GM18499 (cell line): Measurements from ENCODE around the gene PFDN1.

Experiments used
- ATAC-seq: cut with Tn5 transposase; IDR thresholded peaks from one replicate; pipeline ENCODE4 v1.9.1; 2021; ENCODE audit warnings: moderate number of reproducible peaks; ENCODE audit not compliant: insufficient read depth, unreplicated experiment

PFDN1 gene

GRCh38 chr5:140299056-140299455 is 3.8 kb downstream of the PFDN1 start:
- ATAC-seq, result no peak

GRCh38 chr5:140298183-140298601 is 4.7 kb downstream of the PFDN1 start:
- no peak for ATAC-seq

- no peak for ATAC-seq
Measured at GRCh38 chr5:140297283-140297682, 5.6 kb downstream of the PFDN1 start.

- ATAC-seq, result no peak
Measured at GRCh38 chr5:140296289-140296688, 6.6 kb downstream of the PFDN1 start.

GRCh38 chr5:140295414-140295813 is 7.5 kb downstream of the PFDN1 start:
- ATAC-seq, result no peak

GRCh38 chr5:140294753-140295152 is 8.1 kb downstream of the PFDN1 start:
- ATAC-seq, result no peak

GRCh38 chr5:140293849-140294100 is 9.1 kb downstream of the PFDN1 start:
- no peak for ATAC-seq

- no peak for ATAC-seq
Measured at GRCh38 chr5:140293091-140293848, 9.6 kb downstream of the PFDN1 start.

GRCh38 chr5:140292212-140293036 is 10.5 kb downstream of the PFDN1 start:
- no peak for ATAC-seq

GRCh38 chr5:140287801-140288521 is 14.9 kb downstream of the PFDN1 start:
- no peak for ATAC-seq

GRCh38 chr5:140286424-140286823 is 16.5 kb downstream of the PFDN1 start:
- ATAC-seq, result no peak

GRCh38 chr5:140284013-140284412 is 18.9 kb downstream of the PFDN1 start:
- ATAC-seq, result no peak

GRCh38 chr5:140282266-140282665 is 20.6 kb downstream of the PFDN1 start:
- no peak for ATAC-seq

GRCh38 chr5:140275837-140276236 is 27.1 kb downstream of the PFDN1 start:
- no peak for ATAC-seq

- ATAC-seq, result no peak
Measured at GRCh38 chr5:140273401-140273877, 29.5 kb downstream of the PFDN1 start.

- ATAC-seq, result no peak
Measured at GRCh38 chr5:140270008-140270407, 32.9 kb downstream of the PFDN1 start.

- no peak for ATAC-seq
Measured at GRCh38 chr5:140267559-140268018, 35.3 kb downstream of the PFDN1 start.

GRCh38 chr5:140267201-140267540 is 35.7 kb downstream of the PFDN1 start:
- no peak for ATAC-seq

GRCh38 chr5:140266471-140267200 is 36.3 kb downstream of the PFDN1 start:
- no peak for ATAC-seq

GRCh38 chr5:140265845-140266244 is 37.1 kb downstream of the PFDN1 start:
- no peak for ATAC-seq
